Esophagus muscularis mucosa (tissue), 4 donors: ENCODE measurements around the gene CLIP1. TPM values are rescaled to one million over a fixed set of nuclear protein-coding genes. Genes with fewer than 3 reads are reported as not detected.
"Not testable (repeated sequence)": the region's sequence is repeated elsewhere in the genome, so short reads cannot be mapped to it uniquely, and the experiment has no call there.

Experiments
- DNase-seq: peaks from one replicate; pipeline ENCODE4 v3.0.0-alpha.2; 2017; ENCODE audit errors: extremely low spot score
- H3K27ac ChIP-seq, 4 donors: fragments of 200-600 bp; sonication (generic); replicated peaks in 1 of 4; 1 replicate in 3 of 4; 2 replicates in 1 of 4; pipeline ENCODE4 v1.5.1; 2016 to 2019; ENCODE audit warnings: mild to moderate bottlenecking in 1 of 4
- H3K27me3 ChIP-seq, 4 donors: fragments of 200-600 bp; sonication (generic); one replicate each; pipeline versions ENCODE4 v1.5.1 to v1.6.0; 2016 to 2019
- H3K36me3 ChIP-seq, 4 donors: fragments of 200-600 bp; sonication (generic); one replicate each; pipeline ENCODE4 v1.5.1; 2016 to 2019
- H3K4me1 ChIP-seq, 4 donors: fragments of 200-600 bp; sonication (generic); one replicate each; pipeline ENCODE4 v1.5.1; 2016 to 2019
- H3K4me3 ChIP-seq, 4 donors: fragments of 200-600 bp; sonication (generic); 1 replicate in 2 of 4; 2 replicates in 2 of 4; pipeline ENCODE4 v1.5.1; 2016 to 2019; ENCODE audit warnings: mild to moderate bottlenecking in 4 of 4, moderate library complexity in 1 of 4
- H3K9me3 ChIP-seq, 4 donors: fragments of 200-600 bp; sonication (generic); 1 replicate in 3 of 4; 2 replicates in 1 of 4; pipeline ENCODE4 v1.5.1; 2016 to 2019
- EP300 ChIP-seq: sonication (generic); formaldehyde crosslinking; IDR thresholded peaks from one replicate; pipeline ENCODE4 v1.6.1; 2017; ENCODE audit warnings: antibody characterized with exemption
- POLR2A ChIP-seq: fragments of 450-650 bp; IDR thresholded peaks from one replicate; pipeline ENCODE4 v1.6.1; 2017; ENCODE audit warnings: antibody characterized with exemption, moderate library complexity, mild to moderate bottlenecking, low read depth
- POLR2AphosphoS5 ChIP-seq, 2 donors: sonication (generic); formaldehyde crosslinking; IDR thresholded peaks; one replicate each; pipeline ENCODE4 v1.6.1; 2017; ENCODE audit warnings: antibody characterized with exemption in 2 of 2
- WGBS: methylation state at CpG from one replicate; pipeline ENCODE4 v1.1.5; 2018; 5-methylcytosine and 5-hydroxymethylcytosine counted together
- intact Hi-C: fragments of 100-400 bp; cut with DNase I; formaldehyde crosslinking; loops from one replicate; pipeline ENCODE4 v1.15.1; 2023
- total RNA-seq, 4 donors: library from RNA; depleted of rRNA; stranded (reverse); fragments of >200 nt; gene quantifications; one replicate each; pipeline versions ENCODE4 v1.1.0 to v1.2.1, GENCODE V29; 2016
- TF ChIP-seq, protein P1 (sequence below), 3 experiments: fragments of 200-600 bp in 2 of 3; fragments of 450-650 bp in 1 of 3; sonication (generic) in 2 of 3; IDR thresholded peaks; one replicate each; pipeline ENCODE4 v1.5.1; 2017 to 2019; ENCODE audit warnings: antibody characterized with exemption in 3 of 3, mild to moderate bottlenecking in 2 of 3, moderate library complexity in 1 of 3

Gene CLIP1
- total RNA-seq, result 100 to 1,000 TPM; 234 to 263 (median 250) TPM

- Histone ChIP-seq H3K9me3 (no peaks in the 10 kb centered on the region), H3K4me1 (peaks cover 23 to 56% (median 55%) of the 10 kb centered on the region in 4 donors), H3K27me3 (no peaks in the 10 kb centered on the region), H3K27ac (peak within 1 kb of the TSS; percentile 99 to 100 (median 100)), H3K4me3 (peak within 1 kb of the TSS; percentile 78 to 100 (median 92)), H3K36me3 (peaks cover 0 to 1% (median 0%) of the 10 kb centered on the region in 4 donors)
- peak; percentile 92 for DNase-seq
- TF ChIP-seq EP300, result no peak
- TF ChIP-seq, protein P1, sequence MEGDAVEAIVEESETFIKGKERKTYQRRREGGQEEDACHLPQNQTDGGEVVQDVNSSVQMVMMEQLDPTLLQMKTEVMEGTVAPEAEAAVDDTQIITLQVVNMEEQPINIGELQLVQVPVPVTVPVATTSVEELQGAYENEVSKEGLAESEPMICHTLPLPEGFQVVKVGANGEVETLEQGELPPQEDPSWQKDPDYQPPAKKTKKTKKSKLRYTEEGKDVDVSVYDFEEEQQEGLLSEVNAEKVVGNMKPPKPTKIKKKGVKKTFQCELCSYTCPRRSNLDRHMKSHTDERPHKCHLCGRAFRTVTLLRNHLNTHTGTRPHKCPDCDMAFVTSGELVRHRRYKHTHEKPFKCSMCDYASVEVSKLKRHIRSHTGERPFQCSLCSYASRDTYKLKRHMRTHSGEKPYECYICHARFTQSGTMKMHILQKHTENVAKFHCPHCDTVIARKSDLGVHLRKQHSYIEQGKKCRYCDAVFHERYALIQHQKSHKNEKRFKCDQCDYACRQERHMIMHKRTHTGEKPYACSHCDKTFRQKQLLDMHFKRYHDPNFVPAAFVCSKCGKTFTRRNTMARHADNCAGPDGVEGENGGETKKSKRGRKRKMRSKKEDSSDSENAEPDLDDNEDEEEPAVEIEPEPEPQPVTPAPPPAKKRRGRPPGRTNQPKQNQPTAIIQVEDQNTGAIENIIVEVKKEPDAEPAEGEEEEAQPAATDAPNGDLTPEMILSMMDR (IDR thresholded peaks at IDR 0.05), result peak; percentile 31 to 62 (median 39)
- TF ChIP-seq POLR2A, result peak; percentile 53
- peak; percentile 19 to 82 for TF ChIP-seq POLR2AphosphoS5 (IDR thresholded peaks at IDR 0.05)
- intact Hi-C loops, result loop anchor here (2.0 kb wide), 1 partner anchor 21 kb away; no protein-coding TSS in a partner anchor
- 0% methylated on average over 6 of the region's 118 CpGs for WGBS
Observed at GRCh38 chr12:122421821-122422729, at the start of gene CLIP1. TSS of gene CLIP1 (minus strand) at chr12:122422669. CDS start at chr12:122380452, 42,217 bp downstream.

DNA sequence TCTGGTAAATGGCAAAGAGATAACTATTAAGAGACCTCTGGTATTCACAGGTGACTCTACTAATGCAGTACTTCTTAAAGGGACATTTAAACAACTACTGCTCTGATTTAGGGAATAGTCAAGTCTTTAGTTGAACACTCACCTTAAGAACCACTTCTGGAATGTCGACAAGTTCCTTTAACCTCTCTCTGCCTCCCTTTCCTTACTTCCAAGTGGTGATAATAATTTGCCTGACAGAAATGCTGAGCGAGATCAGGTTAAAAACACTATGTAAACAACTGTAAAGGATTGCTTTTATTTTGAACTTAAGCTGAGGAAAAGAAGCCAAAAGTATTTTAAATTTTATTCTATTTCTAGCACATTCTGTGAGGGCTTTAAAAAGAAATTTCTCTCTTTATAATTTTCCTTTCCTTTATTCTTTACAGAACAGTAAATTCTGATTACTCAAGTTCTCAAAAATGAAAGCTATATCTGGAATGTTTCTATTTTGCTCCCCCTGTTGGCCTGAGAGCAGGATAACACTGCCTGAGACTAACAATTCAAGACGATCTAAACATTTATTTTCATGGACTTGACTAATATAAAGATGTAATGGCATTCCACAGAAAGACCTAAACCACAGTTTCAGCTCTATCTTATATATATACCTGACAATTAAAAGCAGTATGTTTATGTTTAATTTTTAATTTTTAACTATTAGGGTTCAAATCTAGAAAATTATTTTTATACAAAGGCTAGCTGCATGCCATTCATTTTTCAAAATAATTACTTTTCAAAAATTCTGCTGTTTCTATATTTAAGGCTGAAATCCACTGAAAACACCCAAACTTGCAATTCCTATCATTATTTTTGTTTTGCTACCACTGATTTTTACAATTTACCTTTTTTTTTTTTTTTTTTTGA, 49.1 kb upstream of the CLIP1 start:
- intact Hi-C loops, result loop anchor here (2.0 to 5.0 kb wide), 2 partner anchors 73 to 124 kb away; no protein-coding TSS in a partner anchor
- peak overlapping the region; percentile 75 to 79 (median 78) for H3K27ac ChIP-seq
- DNase-seq, result no peak
- TF ChIP-seq POLR2A (no peak), POLR2AphosphoS5 (IDR thresholded peaks at IDR 0.05) (no peak), EP300 (no peak)
- TF ChIP-seq, protein P1 (IDR thresholded peaks at IDR 0.05), result peak; percentile 81 to 91 (median 82)
- peak overlapping the region in 1 of 4 donors; percentile 24 for H3K4me3 ChIP-seq
- H3K9me3 ChIP-seq, result no peaks in the 10 kb centered on the region
- H3K36me3 ChIP-seq, result peaks cover 27 to 44% (median 42%) of the 10 kb centered on the region in 4 donors
- H3K4me1 ChIP-seq, result peaks cover 6 to 16% (median 14%) of the 10 kb centered on the region in 4 donors
- H3K27me3 ChIP-seq, result no peaks in the 10 kb centered on the region
- WGBS, result 21% methylated on average over 3 of the region's 3 CpGs

DNA sequence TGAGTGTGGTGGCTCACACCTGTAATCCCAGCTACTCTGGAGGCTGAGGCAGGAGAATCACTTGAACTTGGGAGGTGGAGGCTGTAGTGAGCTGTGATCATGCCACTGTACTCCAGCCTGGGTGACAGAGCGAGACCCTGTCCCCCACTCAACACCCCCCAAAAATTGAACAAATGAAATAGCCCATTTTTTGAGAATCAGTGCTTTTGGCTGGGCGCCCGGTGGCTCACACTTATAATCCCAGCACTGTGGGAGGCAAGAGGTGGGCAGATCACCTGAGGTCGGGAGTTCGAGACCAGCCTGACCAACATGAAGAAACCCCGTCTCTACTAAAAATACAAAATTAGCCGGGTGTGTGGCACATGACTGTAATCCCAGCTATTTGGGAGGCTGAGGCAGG, 48.1 kb upstream of the CLIP1 start:
- peaks cover 17 to 34% (median 32%) of the 10 kb centered on the region in 4 donors for H3K36me3 ChIP-seq
- H3K9me3 ChIP-seq, H3K27me3 ChIP-seq, H3K4me3 ChIP-seq, DNase-seq: not testable (repeated sequence)
- intact Hi-C loops, result loop anchor here (5.0 kb wide), 1 partner anchor 123 kb away; no protein-coding TSS in a partner anchor
- WGBS, result 90% methylated on average over 7 of the region's 7 CpGs
- H3K27ac ChIP-seq, result peak overlapping the region; percentile 46 to 79 (median 77)
- peaks cover 6 to 16% (median 14%) of the 10 kb centered on the region in 4 donors for H3K4me1 ChIP-seq

- Histone ChIP-seq H3K27ac (peak overlapping the region in 1 of 4 donors; percentile 13), H3K36me3 (peaks cover 10 to 27% (median 25%) of the 10 kb centered on the region in 4 donors), H3K4me1 (peaks cover 6 to 16% (median 14%) of the 10 kb centered on the region in 4 donors)
- H3K27me3 ChIP-seq, H3K9me3 ChIP-seq, DNase-seq, H3K4me3 ChIP-seq: not testable (repeated sequence)
- intact Hi-C loops, result loop anchor here (5.0 kb wide), 1 partner anchor 123 kb away; no protein-coding TSS in a partner anchor
- 82% methylated on average over 6 of the region's 6 CpGs for WGBS
Observed at GRCh38 chr12:122469856-122470255, 47.4 kb upstream of the CLIP1 start.

- intact Hi-C loops, result no loop called here
- Histone ChIP-seq H3K27ac (no peak overlapping the region), H3K27me3 (no peaks in the 10 kb centered on the region)
Observed at GRCh38 chr12:122467983-122468382, 45.5 kb upstream of the CLIP1 start.

More at GRCh38 chr12:122467983-122468382, 45.5 kb upstream of the CLIP1 start:
- H3K9me3 ChIP-seq, result no peaks in the 10 kb centered on the region
- H3K36me3 ChIP-seq, result peaks cover 0 to 8% (median 7%) of the 10 kb centered on the region in 4 donors
- no peak for DNase-seq
- no peak overlapping the region for H3K4me3 ChIP-seq
- WGBS, result 63% methylated on average over 4 of the region's 4 CpGs
- peaks cover 6 to 23% (median 14%) of the 10 kb centered on the region in 4 donors for H3K4me1 ChIP-seq
- TF ChIP-seq POLR2A (no peak), POLR2AphosphoS5 (IDR thresholded peaks at IDR 0.05) (no peak), EP300 (no peak)
- TF ChIP-seq, protein P1 (IDR thresholded peaks at IDR 0.05), result no peak
